Osteocyte (in vitro differentiated cells): ENCODE results near the gene SEC14L2. TPM values are rescaled to one million over a fixed set of nuclear protein-coding genes. Genes with fewer than 3 reads are reported as not detected.

ENCODE experiments used
- DNase-seq: peaks from one replicate; pipeline ENCODE4 v3.0.0; 2021; ENCODE audit warnings: mixed read lengths; ENCODE audit not compliant: unreplicated experiment; ENCODE audit errors: extremely low spot score
- H3K27ac Mint-ChIP-seq: one replicate; pipeline ENCODE4 v1.8.0; 2021; ENCODE audit warnings: mild to moderate bottlenecking, mixed read lengths; ENCODE audit not compliant: unreplicated experiment
- H3K27me3 Mint-ChIP-seq: one replicate; pipeline ENCODE4 v1.8.0; 2021; ENCODE audit warnings: mixed read lengths; ENCODE audit not compliant: unreplicated experiment
- H3K36me3 Mint-ChIP-seq: one replicate; pipeline ENCODE4 v1.8.0; 2021; ENCODE audit warnings: mixed read lengths; ENCODE audit not compliant: unreplicated experiment
- H3K4me1 Mint-ChIP-seq: one replicate; pipeline ENCODE4 v1.8.0; 2021; ENCODE audit warnings: mixed read lengths; ENCODE audit not compliant: unreplicated experiment
- H3K4me3 Mint-ChIP-seq: one replicate; pipeline ENCODE4 v1.8.0; 2021; ENCODE audit warnings: mild to moderate bottlenecking, moderate library complexity, mixed read lengths; ENCODE audit not compliant: unreplicated experiment
- H3K9me3 Mint-ChIP-seq: one replicate; pipeline ENCODE4 v1.8.0; 2021; ENCODE audit warnings: mixed read lengths; ENCODE audit not compliant: unreplicated experiment
- CTCF ChIP-seq: fragments of 200-600 bp; sonication (generic); IDR thresholded peaks from 2 replicates; pipeline ENCODE4 v1.5.0; 2021; ENCODE audit warnings: antibody characterized with exemption, mild to moderate bottlenecking, moderate library complexity
- total RNA-seq: library from RNA; stranded (reverse); gene quantifications from 2 replicates; pipeline ENCODE4 v1.2.1, GENCODE V29; 2021

The SEC14L2 gene
- total RNA-seq, 1 donor from 2014 or later = 14.9 TPM

- Mint-ChIP-seq H3K4me3 (no peak overlapping the region), H3K4me1 (no peaks in the 10 kb centered on the region), H3K27ac (no peak overlapping the region), H3K27me3 (peaks cover 38% of the 10 kb centered on the region), H3K36me3 (no peaks in the 10 kb centered on the region), H3K9me3 (no peaks in the 10 kb centered on the region)
- TF ChIP-seq CTCF = no peak
- no peak for DNase-seq
Observed at GRCh38 chr22:30469165-30469564, 72.3 kb downstream of the SEC14L2 start.

GRCh38 chr22:30470655-30471054 is 73.8 kb downstream of the SEC14L2 start:
- Mint-ChIP-seq H3K9me3 (no peaks in the 10 kb centered on the region), H3K36me3 (no peaks in the 10 kb centered on the region), H3K4me3 (no peak overlapping the region), H3K27ac (no peak overlapping the region), H3K27me3 (peaks cover 37% of the 10 kb centered on the region), H3K4me1 (no peaks in the 10 kb centered on the region)
- DNase-seq = no peak
- no peak for TF ChIP-seq CTCF

GRCh38 chr22:30471616-30472318 is 74.9 kb downstream of the SEC14L2 start, which contains the start of gene SEC14L3:
Gene SEC14L3 (minus strand): TSS chr22:30472017. CDS start chr22:30471958, 59 bp downstream.
- H3K27ac Mint-ChIP-seq = no peak within 1 kb of the TSS
- DNase-seq = no peak
- no peaks in the 10 kb centered on the region for H3K36me3 Mint-ChIP-seq
- no peaks in the 10 kb centered on the region for H3K4me1 Mint-ChIP-seq
- no peak for TF ChIP-seq CTCF
- no peaks in the 10 kb centered on the region for H3K9me3 Mint-ChIP-seq
- H3K4me3 Mint-ChIP-seq = no peak within 1 kb of the TSS
- peaks cover 40% of the 10 kb centered on the region for H3K27me3 Mint-ChIP-seq

GRCh38 chr22:30472994-30473720 is 76.3 kb downstream of the SEC14L2 start:
- DNase-seq = no peak
- Mint-ChIP-seq H3K9me3 (no peaks in the 10 kb centered on the region), H3K4me3 (no peak overlapping the region), H3K27ac (no peak overlapping the region), H3K4me1 (no peaks in the 10 kb centered on the region), H3K36me3 (no peaks in the 10 kb centered on the region), H3K27me3 (peaks cover 47% of the 10 kb centered on the region)
- TF ChIP-seq CTCF = no peak

GRCh38 chr22:30474121-30474520 is 77.3 kb downstream of the SEC14L2 start:
- no peak overlapping the region for H3K4me3 Mint-ChIP-seq
- no peak for TF ChIP-seq CTCF
- no peaks in the 10 kb centered on the region for H3K9me3 Mint-ChIP-seq
- H3K4me1 Mint-ChIP-seq = no peaks in the 10 kb centered on the region
- no peaks in the 10 kb centered on the region for H3K36me3 Mint-ChIP-seq
- DNase-seq = no peak
- H3K27ac Mint-ChIP-seq = no peak overlapping the region
- H3K27me3 Mint-ChIP-seq = peaks cover 48% of the 10 kb centered on the region
